ENCODE results near the gene FRS3.

Gene FRS3

GRCh38 chr6:41798901-41799558 is 19.3 kb upstream of the FRS3 start (continued):
- TF ChIP-seq ZBTB11 (tag by site-specific recombination; conservative IDR thresholded peaks at IDR 0.05; ENCODE audit: low read depth) (peak; percentile 71), ZNF560 (tag by site-specific recombination; IDR thresholded peaks at IDR 0.05; ENCODE audit: borderline replicate concordance) (peak; percentile 73; the same call in 1 of the 2 replicates), ZXDB (tag by site-specific recombination; IDR thresholded peaks at IDR 0.05) (peak; percentile 67; the same call in 1 of the 2 replicates), ZNF529 (tag by site-specific recombination; IDR thresholded peaks at IDR 0.05; ENCODE audit: insufficient replicate concordance) (peak; percentile 24), ZNF623 (tag by site-specific recombination; IDR thresholded peaks at IDR 0.05) (peak; percentile 76), ZNF354C (tag by site-specific recombination; IDR thresholded peaks at IDR 0.05; ENCODE audit: borderline replicate concordance, low read depth) (0 out of 2 replicates have a peak, but pooled peaks have one; percentile 39), ZNF341 (tag by site-specific recombination; IDR thresholded peaks at IDR 0.05; ENCODE audit: low read depth) (0 out of 2 replicates have a peak, but pooled peaks have one; percentile 37), ZNF610 (tag by site-specific recombination; IDR thresholded peaks at IDR 0.05; ENCODE audit: borderline replicate concordance) (no peak), ZNF791 (tag by site-specific recombination; IDR thresholded peaks at IDR 0.05) (0 out of 2 replicates have a peak, but pooled peaks have one; percentile 34), ZNF76 (tag by site-specific recombination; IDR thresholded peaks at IDR 0.05; ENCODE audit: borderline replicate concordance, low read depth) (no peak), ZNF18 (tag by site-specific recombination; IDR thresholded peaks at IDR 0.05) (no peak), ZNF398 (tag by site-specific recombination; IDR thresholded peaks at IDR 0.05) (no peak), ZNF548 (tag by site-specific recombination; IDR thresholded peaks at IDR 0.05) (no peak), WT1 (tag by site-specific recombination; IDR thresholded peaks at IDR 0.05) (no peak), ZNF112 (tag by site-specific recombination; IDR thresholded peaks at IDR 0.05) (no peak), RBAK (tag by site-specific recombination; IDR thresholded peaks at IDR 0.05) (0 out of 2 replicates have a peak, but pooled peaks have one; percentile 40), ZNF747 (tag by site-specific recombination; IDR thresholded peaks at IDR 0.05) (no peak)

GRCh38 chr6:41796474-41796873 is 16.8 kb upstream of the FRS3 start:
- Histone ChIP-seq H3K36me3 (ENCODE audit: control insufficient read depth in 2 of 2, insufficient read depth in 1 of 2, low read length in 2 of 2) (peaks cover 9 to 67% of the 10 kb centered on the region in 2 experiments; a peak in 2 of 3 replicates), H3K4me1 (ENCODE audit: control insufficient read depth, insufficient read depth, low read length) (no peaks in the 10 kb centered on the region), H3K9me3 (ENCODE audit: control insufficient read depth, insufficient read depth, low read depth, low read length) (no peaks in the 10 kb centered on the region), H3K27ac (ENCODE audit: extremely low read depth, low read depth, low read length) (no peak overlapping the region), H3K4me3 (ENCODE audit: low read depth, low read length) (no peak overlapping the region)
- ChIA-PET CTCF (interaction anchor here (0.9 to 1.8 kb wide), 2 partner anchors 9 to 11 kb away, joined by 4 to 8 read pairs; partner anchors contain the start of gene TOMM6), POLR2A (no interaction called here)
- TF ChIP-seq ZNF398 (tag by site-specific recombination; IDR thresholded peaks at IDR 0.05) = no peak
- no peak for TF ChIP-seq ZNF521 (tag by site-specific recombination; IDR thresholded peaks at IDR 0.05)
- no peak for TF ChIP-seq ZFP41 (tag by site-specific recombination; IDR thresholded peaks at IDR 0.05; ENCODE audit: borderline replicate concordance)
- TF ChIP-seq ZNF501 (tag by site-specific recombination; IDR thresholded peaks at IDR 0.05) = no peak
- no peak for TF ChIP-seq ZNF132 (tag by site-specific recombination; IDR thresholded peaks at IDR 0.05; ENCODE audit: borderline replicate concordance)
- TF ChIP-seq ZNF2 (tag by site-specific recombination; IDR thresholded peaks at IDR 0.05) = no peak
- no peak for TF ChIP-seq ZNF529 (tag by site-specific recombination; IDR thresholded peaks at IDR 0.05; ENCODE audit: insufficient replicate concordance)
- no peak for TF ChIP-seq ZNF747 (tag by site-specific recombination; IDR thresholded peaks at IDR 0.05)
- TF ChIP-seq ZBTB26 (tag by site-specific recombination; optimal IDR thresholded peaks at IDR 0.05) = no peak
- no peak for TF ChIP-seq ZSCAN4 (tag by site-specific recombination; IDR thresholded peaks at IDR 0.05)
